Large intestine (tissue), 3 donors: ENCODE data around the gene GDI2. TPM values are rescaled to one million over a fixed set of nuclear protein-coding genes. Genes with fewer than 3 reads are reported as not detected.
A peak's percentile ranks its signal among the peaks of the same experiment; 100 is the strongest.
"Not testable (repeated sequence)": the region's sequence is repeated elsewhere in the genome, so short reads cannot be mapped to it uniquely, and the experiment has no call there.

Experiments
- DNase-seq, 2 donors: peaks; one replicate each; pipeline versions ENCODE4 v3.0.0 to v3.0.0-alpha.2; 2013
- H3K27ac ChIP-seq: one replicate; pipeline ENCODE4 v1.5.1; 2013; ENCODE audit warnings: low read length
- H3K27me3 ChIP-seq: 2 replicates; pipeline ENCODE4 v1.6.1; 2013; ENCODE audit warnings: low read length; ENCODE audit not compliant: control insufficient read depth, insufficient read depth
- H3K36me3 ChIP-seq: 2 replicates; pipeline ENCODE4 v1.6.1; 2013; ENCODE audit warnings: low read length; ENCODE audit not compliant: control insufficient read depth, insufficient read depth
- H3K4me1 ChIP-seq: one replicate; pipeline ENCODE4 v1.6.1; 2013; ENCODE audit warnings: low read length; ENCODE audit not compliant: control insufficient read depth, insufficient read depth
- H3K4me3 ChIP-seq: one replicate; pipeline ENCODE4 v1.5.1; 2013; ENCODE audit warnings: low read length
- H3K9me3 ChIP-seq: one replicate; pipeline ENCODE4 v1.6.1; 2013; ENCODE audit warnings: mild to moderate bottlenecking, low read depth, low read length, moderate library complexity; ENCODE audit not compliant: control insufficient read depth
- WGBS: methylation state at CpG from one replicate; pipeline ENCODE4 v1.1.5; 2013; ENCODE audit warnings: low lambda C conversion rate; ENCODE audit not compliant: insufficient coverage; 5-methylcytosine and 5-hydroxymethylcytosine counted together
- polyA plus RNA-seq: library from polyadenylated mRNA; unstranded; fragments of 120-200 nt; gene quantifications from one replicate; pipeline ENCODE4 v1.2.1, GENCODE V29; 2013

The GDI2 gene
- polyA plus RNA-seq, 1 donor = 313 TPM

DNA sequence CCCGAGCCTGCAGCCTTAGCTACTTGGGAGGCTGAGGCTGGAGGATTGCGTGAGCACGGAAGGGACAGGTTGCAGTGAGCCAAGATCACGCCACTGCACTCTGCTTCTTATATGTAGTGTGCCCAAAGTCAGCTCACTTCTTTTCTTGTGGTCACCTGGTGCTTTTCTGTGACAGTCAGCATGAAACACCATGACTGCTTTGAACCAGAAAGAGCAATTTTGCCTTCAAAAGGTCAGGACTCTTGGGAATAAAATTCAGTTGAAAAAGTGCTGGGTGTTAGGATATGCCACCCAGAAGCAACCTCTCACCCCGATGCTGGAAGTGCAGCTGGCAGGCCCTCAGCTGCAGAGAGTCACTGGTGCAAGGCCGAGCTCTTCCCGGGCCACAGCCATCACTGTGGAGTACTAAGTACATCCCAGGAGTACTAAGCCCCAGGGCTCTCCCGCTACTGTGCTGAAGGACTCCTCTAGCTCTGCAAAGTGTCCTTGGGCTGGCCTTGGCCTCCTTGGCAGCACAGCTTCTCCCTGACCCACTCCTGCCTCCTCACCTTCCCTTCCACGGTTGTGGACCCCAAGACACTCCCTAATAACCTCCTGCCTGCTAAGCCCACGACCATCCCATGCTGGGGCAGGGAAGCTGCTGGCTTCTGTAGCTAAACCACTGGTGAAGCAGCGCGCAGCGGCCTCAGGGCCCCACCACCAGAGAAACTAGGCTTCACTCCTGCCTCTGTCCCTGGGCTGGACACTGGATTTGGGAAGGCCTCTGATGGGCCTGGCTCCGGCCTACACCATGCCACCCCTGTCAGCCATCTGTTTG, 17.6 kb upstream of the GDI2 start:
- no CpG with 5 or more reads among the region's 14 CpGs for WGBS
- no peaks in the 10 kb centered on the region for H3K27me3 ChIP-seq
- no peaks in the 10 kb centered on the region for H3K9me3 ChIP-seq
- no peak overlapping the region for H3K4me3 ChIP-seq
- H3K36me3 ChIP-seq = no peaks in the 10 kb centered on the region
- H3K27ac ChIP-seq = no peak overlapping the region
- DNase-seq = no peak
- H3K4me1 ChIP-seq = no peaks in the 10 kb centered on the region

GRCh38 chr10:5829267-5829666, 16.0 kb upstream of the GDI2 start:
- Histone ChIP-seq H3K9me3 (no peaks in the 10 kb centered on the region), H3K4me1 (no peaks in the 10 kb centered on the region), H3K4me3 (no peak overlapping the region), H3K36me3 (no peaks in the 10 kb centered on the region), H3K27ac (no peak overlapping the region), H3K27me3 (no peaks in the 10 kb centered on the region)
- WGBS = no CpG with 5 or more reads among the region's 9 CpGs
- no peak for DNase-seq

DNA sequence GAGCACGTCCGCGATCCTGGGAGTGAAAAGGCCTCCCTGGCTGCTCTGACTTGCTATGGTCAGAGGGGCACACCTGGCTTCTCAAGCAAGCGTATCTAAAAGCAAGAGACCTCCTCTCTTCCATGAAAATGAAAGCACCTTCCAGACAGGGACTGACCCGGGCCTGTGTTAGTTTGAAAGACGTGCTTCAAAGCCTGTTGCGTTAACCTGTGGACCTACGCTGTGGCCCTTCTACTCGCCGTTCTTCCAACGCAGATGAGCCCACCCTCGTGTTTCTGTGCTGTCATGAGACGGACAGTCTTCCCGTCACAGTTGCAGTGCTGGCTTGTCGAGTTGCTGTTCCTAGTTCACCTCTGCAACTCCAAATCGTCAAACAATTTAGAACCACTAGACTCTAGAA, 15.5 kb upstream of the GDI2 start:
- no CpG with 5 or more reads among the region's 16 CpGs for WGBS
- no peak overlapping the region for H3K27ac ChIP-seq
- no peak for DNase-seq
- no peaks in the 10 kb centered on the region for H3K9me3 ChIP-seq
- H3K4me1 ChIP-seq = no peaks in the 10 kb centered on the region
- no peak overlapping the region for H3K4me3 ChIP-seq
- H3K36me3 ChIP-seq = no peaks in the 10 kb centered on the region
- H3K27me3 ChIP-seq = no peaks in the 10 kb centered on the region

GRCh38 chr10:5827841-5828240, 14.6 kb upstream of the GDI2 start:
- H3K36me3 ChIP-seq = no peaks in the 10 kb centered on the region
- H3K4me3 ChIP-seq = no peak overlapping the region
- no peaks in the 10 kb centered on the region for H3K9me3 ChIP-seq
- DNase-seq = no peak
- WGBS = no CpG with 5 or more reads among the region's 6 CpGs
- no peaks in the 10 kb centered on the region for H3K27me3 ChIP-seq
- H3K27ac ChIP-seq = no peak overlapping the region
- H3K4me1 ChIP-seq = no peaks in the 10 kb centered on the region

DNA sequence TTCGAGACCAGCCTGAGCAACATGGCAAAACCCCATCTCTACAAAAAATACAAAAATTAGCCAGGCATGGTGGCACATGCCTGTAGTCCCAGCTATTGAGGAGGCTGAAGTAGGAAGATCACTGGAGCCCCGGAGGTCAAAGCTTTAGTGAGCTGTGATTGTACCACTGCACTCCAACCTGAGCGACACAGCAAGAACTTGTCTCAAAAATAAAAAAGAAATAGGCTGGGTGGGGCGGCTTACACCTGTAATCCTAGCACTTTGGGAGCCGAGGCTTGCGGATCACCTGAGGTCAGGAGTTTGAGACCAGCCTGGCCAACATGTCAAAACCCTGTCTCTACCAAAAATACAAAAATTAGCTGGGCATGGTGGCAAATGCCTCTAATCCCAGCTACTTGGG, 13.3 kb upstream of the GDI2 start:
- H3K27me3 ChIP-seq, H3K4me3 ChIP-seq, H3K27ac ChIP-seq, DNase-seq, H3K4me1 ChIP-seq, H3K36me3 ChIP-seq, H3K9me3 ChIP-seq: not testable (repeated sequence)
- WGBS = no CpG with 5 or more reads among the region's 6 CpGs

GRCh38 chr10:5818894-5819293, 5.7 kb upstream of the GDI2 start:
- H3K27me3 ChIP-seq = no peaks in the 10 kb centered on the region
- H3K4me3 ChIP-seq = no peak overlapping the region
- DNase-seq = no peak
- no peaks in the 10 kb centered on the region for H3K36me3 ChIP-seq
- peaks cover 9% of the 10 kb centered on the region for H3K4me1 ChIP-seq
- 83% methylated on average over 1 of the region's 6 CpGs for WGBS
- no peaks in the 10 kb centered on the region for H3K9me3 ChIP-seq
- no peak overlapping the region for H3K27ac ChIP-seq

DNA sequence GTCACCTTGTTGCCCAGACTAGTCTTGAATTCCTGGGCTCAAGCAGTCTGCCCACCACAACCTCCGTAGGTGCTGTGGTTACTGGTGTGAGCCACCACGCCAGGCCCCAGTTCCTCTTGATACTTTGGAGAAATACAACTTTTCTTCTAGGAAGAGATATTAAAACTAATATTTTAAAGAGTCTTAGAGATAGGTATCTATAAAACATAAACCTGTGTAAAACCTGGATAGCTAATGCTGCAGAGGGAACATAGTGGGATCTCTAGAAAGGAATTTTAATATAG, 4.8 kb upstream of the GDI2 start:
- DNase-seq = no peak
- no peaks in the 10 kb centered on the region for H3K36me3 ChIP-seq
- no CpG with 5 or more reads among the region's 2 CpGs for WGBS
- peaks cover 4% of the 10 kb centered on the region for H3K9me3 ChIP-seq
- peaks cover 10% of the 10 kb centered on the region for H3K4me1 ChIP-seq
- no peak overlapping the region for H3K4me3 ChIP-seq
- no peaks in the 10 kb centered on the region for H3K27me3 ChIP-seq
- H3K27ac ChIP-seq = no peak overlapping the region

GRCh38 chr10:5817322-5818047, 4.3 kb upstream of the GDI2 start:
- Histone ChIP-seq H3K27me3 (no peaks in the 10 kb centered on the region), H3K27ac (no peak overlapping the region), H3K4me1 (peaks cover 10% of the 10 kb centered on the region), H3K4me3 (no peak overlapping the region), H3K9me3 (peaks cover 4% of the 10 kb centered on the region), H3K36me3 (no peaks in the 10 kb centered on the region)
- DNase-seq = no peak
- no CpG with 5 or more reads among the region's 4 CpGs for WGBS

DNA sequence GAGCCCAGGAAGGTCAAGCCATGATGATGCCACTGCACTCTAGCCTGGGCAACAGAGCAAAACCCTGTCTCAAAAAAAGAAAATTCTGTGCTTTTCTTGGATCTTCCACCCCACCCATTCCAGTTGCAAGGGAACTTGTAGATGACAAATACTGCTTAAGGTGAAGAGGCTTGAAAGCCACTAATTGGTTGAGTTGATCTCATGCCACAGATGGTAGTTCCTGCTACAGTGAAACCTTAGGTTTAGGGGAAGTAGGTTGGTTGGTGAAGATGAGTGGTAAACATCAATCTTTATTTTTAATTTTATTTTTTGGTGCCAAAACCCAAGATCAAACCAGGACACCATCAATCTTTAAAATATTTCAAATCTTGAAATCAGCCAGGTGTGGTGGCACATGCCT, 2.9 kb upstream of the GDI2 start:
- Histone ChIP-seq H3K27ac (no peak overlapping the region), H3K4me1 (peaks cover 10% of the 10 kb centered on the region), H3K4me3 (no peak overlapping the region), H3K36me3 (no peaks in the 10 kb centered on the region), H3K27me3 (no peaks in the 10 kb centered on the region), H3K9me3 (peaks cover 4% of the 10 kb centered on the region)
- DNase-seq = no peak

DNA sequence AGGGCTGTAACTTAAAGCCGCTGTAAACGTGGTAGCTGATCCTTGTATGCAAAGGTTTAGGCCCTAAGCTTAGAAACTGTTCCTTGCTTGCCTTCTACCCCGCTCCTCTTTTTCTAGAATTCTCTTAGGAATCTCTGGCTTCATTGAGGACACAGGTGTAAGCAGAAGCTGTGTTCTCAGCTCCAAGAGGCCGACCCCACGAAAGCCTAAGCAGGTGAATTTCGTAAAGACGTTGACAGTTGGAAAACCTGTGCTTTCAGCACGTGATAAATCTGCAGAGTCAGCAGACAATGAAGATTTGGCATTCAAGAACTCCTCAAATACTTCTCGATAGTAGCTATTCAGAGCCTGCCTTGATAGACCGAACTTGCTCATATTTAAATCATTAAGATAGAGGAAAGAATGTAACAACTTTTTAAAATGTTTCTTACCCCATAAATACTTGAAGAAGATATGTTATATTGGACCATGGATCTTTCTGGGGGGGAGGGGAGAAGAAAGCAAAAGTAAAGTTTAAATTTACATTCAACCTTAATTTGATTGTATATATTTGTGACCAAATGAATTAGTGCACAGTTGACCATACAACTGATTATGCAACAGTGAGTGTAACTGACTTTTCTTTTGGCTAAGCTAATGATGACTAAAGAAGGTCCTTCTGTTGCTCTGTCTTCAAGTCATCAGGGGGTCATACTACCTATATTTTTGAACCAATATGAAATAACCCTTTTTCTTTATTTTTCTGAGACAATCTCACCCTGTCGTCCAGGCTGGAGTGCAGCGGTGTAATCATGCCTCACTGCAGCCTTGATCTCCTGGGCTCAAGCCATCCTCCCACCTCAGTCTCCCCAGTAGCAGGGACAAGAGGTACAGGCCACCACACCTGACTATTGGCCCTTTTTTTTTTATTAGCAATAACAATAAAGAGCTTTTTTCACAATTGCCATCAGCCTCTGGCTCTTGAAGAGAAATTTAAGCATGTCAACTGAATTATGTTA, 1.2 kb upstream of the GDI2 start:
- H3K36me3 ChIP-seq = no peaks in the 10 kb centered on the region
- peaks cover 4% of the 10 kb centered on the region for H3K9me3 ChIP-seq
- H3K27ac ChIP-seq = peak overlapping the region; percentile 99
- peak overlapping the region; percentile 48 for H3K4me3 ChIP-seq
- peaks cover 20% of the 10 kb centered on the region for H3K4me1 ChIP-seq
- 75% methylated on average over 2 of the region's 12 CpGs for WGBS
- no peaks in the 10 kb centered on the region for H3K27me3 ChIP-seq
- no peak for DNase-seq
